Epithelial cell of esophagus (primary cell): ENCODE results near the gene TACC3.

Experiments
- DNase-seq: peaks from one replicate; pipeline ENCODE4 v3.0.0; 2010; ENCODE audit warnings: low read depth
- H3K4me3 ChIP-seq: 2 replicates; pipeline ENCODE4 v1.5.1; 2011; ENCODE audit warnings: mild to moderate bottlenecking, low read length, control low read depth
- CTCF ChIP-seq: IDR thresholded peaks from 2 replicates; pipeline ENCODE4 v1.5.1; 2011; ENCODE audit warnings: low read depth, mild to moderate bottlenecking, low read length, control low read depth, inconsistent platforms; ENCODE audit not compliant: insufficient read depth; ENCODE audit errors: missing control alignments

The TACC3 gene

GRCh38 chr4:1743551-1743950 is 22.2 kb downstream of the TACC3 start:
- H3K4me3 ChIP-seq, result no peak overlapping the region
- TF ChIP-seq CTCF, result no peak
- DNase-seq, result no peak

- TF ChIP-seq CTCF, result no peak
- no peak for DNase-seq
Observed at GRCh38 chr4:1743975-1744374, 22.7 kb downstream of the TACC3 start.

DNA sequence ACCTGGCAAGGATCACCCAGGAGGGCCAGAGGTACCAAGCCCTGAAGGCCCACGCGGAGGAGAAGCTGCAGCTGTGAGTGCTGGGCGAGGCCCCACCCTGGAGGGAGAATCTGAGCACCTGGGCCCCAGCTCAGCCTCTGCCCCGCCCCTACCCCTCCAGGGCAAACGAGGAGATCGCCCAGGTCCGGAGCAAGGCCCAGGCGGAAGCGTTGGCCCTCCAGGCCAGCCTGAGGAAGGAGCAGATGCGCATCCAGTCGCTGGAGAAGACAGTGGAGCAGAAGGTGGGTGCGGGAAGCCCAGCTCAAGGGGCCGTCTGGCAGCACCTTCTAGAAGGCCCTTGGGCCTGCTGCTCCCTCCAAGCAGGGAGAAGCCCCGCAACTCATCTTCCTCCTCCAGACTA is 23.2 kb downstream of the TACC3 start:
- TF ChIP-seq CTCF, result no peak
- no peak for DNase-seq
- H3K4me3 ChIP-seq, result no peak overlapping the region

More at GRCh38 chr4:1743975-1744374, 22.7 kb downstream of the TACC3 start:
- no peak overlapping the region for H3K4me3 ChIP-seq

DNA sequence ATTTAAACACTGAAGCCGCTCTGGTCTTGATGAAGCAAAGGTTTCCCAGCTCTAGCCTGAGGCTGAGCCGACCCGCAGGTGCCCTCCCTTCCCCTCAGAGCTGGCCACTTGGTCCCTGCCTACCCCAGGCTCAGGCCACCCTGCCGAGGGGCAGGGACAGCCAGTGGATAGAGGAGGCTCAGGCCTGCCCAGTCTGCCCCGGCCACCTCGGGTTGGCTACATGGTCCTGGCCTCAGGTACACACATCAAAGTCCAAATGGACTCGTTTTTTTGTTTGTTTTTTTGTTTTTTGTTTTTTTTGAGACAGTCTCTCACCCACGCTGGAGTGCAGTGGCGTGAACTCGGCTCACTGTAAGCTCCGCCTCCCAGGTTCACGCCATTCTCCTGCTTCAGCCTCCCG is 23.8 kb downstream of the TACC3 start:
- TF ChIP-seq CTCF, result no peak

GRCh38 chr4:1745697-1746096 is 24.4 kb downstream of the TACC3 start:
- no peak for DNase-seq
- H3K4me3 ChIP-seq, result no peak overlapping the region
- no peak for TF ChIP-seq CTCF

More for the DNA sequence above, 23.8 kb downstream of the TACC3 start:
- no peak overlapping the region for H3K4me3 ChIP-seq
- no peak for DNase-seq

- peak; percentile 72 for DNase-seq
- peak; percentile 71 for TF ChIP-seq CTCF
- H3K4me3 ChIP-seq, result no peak overlapping the region
Observed at GRCh38 chr4:1746265-1746691, 25.0 kb downstream of the TACC3 start.

DNA sequence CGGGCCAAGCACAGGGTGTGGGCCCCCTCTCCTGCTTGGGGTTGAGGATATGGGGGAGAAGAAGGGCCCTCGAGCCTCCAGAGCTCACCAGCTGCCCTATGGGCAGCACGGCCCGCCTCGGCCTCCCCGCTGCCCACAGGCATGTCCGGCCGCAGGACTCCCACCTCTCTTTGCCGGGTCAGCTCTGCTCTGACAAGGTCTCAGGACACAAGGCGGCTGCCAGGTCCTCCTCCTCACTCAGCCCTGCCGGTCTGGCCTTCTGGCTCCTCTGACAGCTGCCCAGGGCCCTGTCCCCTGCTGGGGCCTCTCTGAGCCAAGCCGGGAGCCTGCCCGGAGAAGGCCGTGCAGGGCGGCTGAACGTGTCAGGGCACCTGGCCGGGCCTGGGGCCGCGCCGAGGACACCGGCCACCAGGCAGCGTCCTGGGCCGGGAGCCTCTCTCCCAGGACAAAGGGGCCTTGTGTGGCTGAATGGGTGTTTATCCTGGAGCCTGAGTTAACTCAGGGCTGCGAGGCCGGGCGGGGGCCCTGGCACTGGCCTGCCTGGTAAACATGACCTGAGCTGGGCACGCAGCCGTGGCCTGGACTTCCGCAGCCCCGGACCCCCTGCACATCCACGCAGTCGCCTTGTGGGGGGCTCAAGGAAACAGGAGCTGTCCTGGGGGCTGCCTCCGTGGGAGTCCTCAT is 25.7 kb downstream of the TACC3 start:
- TF ChIP-seq CTCF, result no peak
- DNase-seq, result no peak
- H3K4me3 ChIP-seq, result no peak overlapping the region
